ENCODE measurements around the gene UCP2.

GRCh38 chr11:73965076-73965763 lies 17.4 kb downstream of the UCP2 start:
- TF ChIP-seq CTCF (conservative IDR thresholded peaks at IDR 0.05; ENCODE audit: low read depth in 2 of 2) (peak in 1 of 2 experiments; percentile 44; a peak in 2 of 4 replicates), POLR2AphosphoS5 (IDR thresholded peaks at IDR 0.05; ENCODE audit: low read depth) (no peak), JUNB (IDR thresholded peaks at IDR 0.05; ENCODE audit: unreplicated experiment) (no peak), EZH2phosphoT487 (IDR thresholded peaks at IDR 0.05; ENCODE audit: unreplicated experiment) (no peak), REST (IDR thresholded peaks at IDR 0.05; ENCODE audit: unreplicated experiment) (no peak)

Measured in GM23338 (cell line).